H9 (cell line): ENCODE results near the gene AK8. TPM values are rescaled to one million over a fixed set of nuclear protein-coding genes. Genes with fewer than 3 reads are reported as not detected.

Source experiments
- DNase-seq: peaks from one replicate; pipeline ENCODE4 v3.0.0-alpha.2; 2017
- H2AFZ ChIP-seq: one replicate; pipeline ENCODE4 v1.6.1; 2013; ENCODE audit warnings: mild to moderate bottlenecking, low read length, control low read depth, moderate library complexity
- H2AK5ac ChIP-seq: 2 replicates; pipeline ENCODE4 v1.6.1; 2013; ENCODE audit warnings: low read length, control low read depth, mixed read lengths; ENCODE audit not compliant: insufficient read length
- H2BK120ac ChIP-seq: one replicate; pipeline ENCODE4 v1.6.1; 2013; ENCODE audit warnings: low read depth, mild to moderate bottlenecking, low read length, control low read depth, inconsistent platforms; ENCODE audit not compliant: poor library complexity, severe bottlenecking
- H2BK12ac ChIP-seq: 2 replicates; pipeline ENCODE4 v1.6.1; 2013; ENCODE audit warnings: low read length, control low read depth, mixed read lengths, low read depth; ENCODE audit not compliant: insufficient read length
- H2BK15ac ChIP-seq: 2 replicates; pipeline ENCODE4 v1.6.1; 2013; ENCODE audit warnings: low read depth, low read length, control low read depth
- H2BK20ac ChIP-seq: one replicate; pipeline ENCODE4 v1.6.1; 2013; ENCODE audit warnings: low read depth, mild to moderate bottlenecking, low read length, control low read depth, inconsistent platforms; ENCODE audit not compliant: poor library complexity, severe bottlenecking
- H2BK5ac ChIP-seq: 2 replicates; pipeline ENCODE4 v1.6.1; 2013; ENCODE audit warnings: low read length, control low read depth, mixed read lengths; ENCODE audit not compliant: insufficient read length
- H3K14ac ChIP-seq: 2 replicates; pipeline ENCODE4 v1.6.1; 2013; ENCODE audit warnings: low read length, control low read depth; ENCODE audit not compliant: insufficient read depth
- H3K18ac ChIP-seq: 2 replicates; pipeline ENCODE4 v1.6.1; 2013; ENCODE audit warnings: low read depth, mild to moderate bottlenecking, mixed read lengths, low read length, control low read depth; ENCODE audit not compliant: insufficient read length
- H3K23ac ChIP-seq: 2 replicates; pipeline ENCODE4 v1.6.1; 2013; ENCODE audit warnings: low read length, control low read depth, mixed read lengths, low read depth; ENCODE audit not compliant: insufficient read length
- H3K23me2 ChIP-seq: 2 replicates; pipeline ENCODE4 v1.6.1; 2013; ENCODE audit warnings: low read depth, mild to moderate bottlenecking, mixed read lengths, low read length, control low read depth; ENCODE audit not compliant: insufficient read length, poor library complexity, severe bottlenecking
- H3K27ac ChIP-seq: 2 replicates; pipeline ENCODE4 v1.5.1; 2013; ENCODE audit warnings: low read length, control low read depth, mixed read lengths, low read depth; ENCODE audit not compliant: insufficient read length
- H3K27me3 ChIP-seq: 2 replicates; pipeline ENCODE4 v1.6.1; 2013; ENCODE audit warnings: low read length, control low read depth, inconsistent platforms; ENCODE audit not compliant: insufficient read depth
- H3K4ac ChIP-seq: 2 replicates; pipeline ENCODE4 v1.6.1; 2013; ENCODE audit warnings: low read depth, mild to moderate bottlenecking, control low read depth, inconsistent platforms, low read length, moderate library complexity
- H3K4me1 ChIP-seq: 2 replicates; pipeline ENCODE4 v1.6.1; 2013; ENCODE audit warnings: low read length, control low read depth, inconsistent platforms; ENCODE audit not compliant: insufficient read depth
- H3K4me2 ChIP-seq: 2 replicates; pipeline ENCODE4 v1.6.1; 2013; ENCODE audit warnings: low read length, control low read depth, mixed read lengths; ENCODE audit not compliant: insufficient read length, insufficient read depth
- H3K56ac ChIP-seq: 2 replicates; pipeline ENCODE4 v1.6.1; 2013; ENCODE audit warnings: low read depth, mild to moderate bottlenecking, mixed read lengths, low read length, control low read depth; ENCODE audit not compliant: insufficient read length
- H3K79me1 ChIP-seq: 2 replicates; pipeline ENCODE4 v1.6.1; 2013; ENCODE audit warnings: low read depth, mild to moderate bottlenecking, moderate library complexity, low read length, control low read depth, inconsistent platforms; ENCODE audit not compliant: insufficient read depth, poor library complexity, severe bottlenecking
- H3K79me2 ChIP-seq: 2 replicates; pipeline ENCODE4 v1.6.1; 2013; ENCODE audit warnings: low read length, control low read depth, inconsistent platforms; ENCODE audit not compliant: insufficient read depth
- H3K9ac ChIP-seq: 2 replicates; pipeline ENCODE4 v1.6.1; 2013; ENCODE audit warnings: low read length, control low read depth, mixed read lengths; ENCODE audit not compliant: insufficient read length; ENCODE audit errors: extremely low read depth
- H3K9me3 ChIP-seq: one replicate; pipeline ENCODE4 v1.6.1; 2013; ENCODE audit warnings: low read depth, low read length, inconsistent platforms; ENCODE audit not compliant: control insufficient read depth
- H3T11ph ChIP-seq: one replicate; pipeline ENCODE4 v1.6.1; 2013; ENCODE audit warnings: mild to moderate bottlenecking, low read length, control low read depth, inconsistent platforms
- H4K20me1 ChIP-seq: one replicate; pipeline ENCODE4 v1.6.1; 2013; ENCODE audit not compliant: control insufficient read depth, insufficient read length, insufficient read depth
- H4K5ac ChIP-seq: 2 replicates; pipeline ENCODE4 v1.6.1; 2013; ENCODE audit warnings: low read depth, mild to moderate bottlenecking, mixed read lengths, low read length, control low read depth; ENCODE audit not compliant: insufficient read length
- H4K8ac ChIP-seq: replicated peaks from 2 replicates; pipeline ENCODE4 v1.6.1; 2013; ENCODE audit warnings: low read length, control low read depth, mixed read lengths, low read depth; ENCODE audit not compliant: insufficient read length
- H4K91ac ChIP-seq: 2 replicates; pipeline ENCODE4 v1.6.1; 2013; ENCODE audit warnings: low read depth, mild to moderate bottlenecking, moderate library complexity, mixed read lengths, low read length, control low read depth; ENCODE audit not compliant: insufficient read length
- H3K27ac Mint-ChIP-seq, 3 experiments: 2 replicates in 2 of 3; 3 replicates in 1 of 3; pipeline ENCODE4 v1.8.0; 2020 to 2021; ENCODE audit warnings: mixed read lengths in 3 of 3, mild to moderate bottlenecking in 1 of 3, moderate library complexity in 1 of 3
- H3K27me3 Mint-ChIP-seq: 2 replicates; pipeline ENCODE4 v1.8.0; 2021; ENCODE audit warnings: low read depth, mild to moderate bottlenecking, moderate library complexity, mixed read lengths
- H3K36me3 Mint-ChIP-seq, 3 experiments: 2 replicates in 2 of 3; 3 replicates in 1 of 3; pipeline ENCODE4 v1.8.0; 2020 to 2021; ENCODE audit warnings: low read depth in 3 of 3, mixed read lengths in 3 of 3; ENCODE audit not compliant: insufficient read depth in 1 of 3
- H3K4me1 Mint-ChIP-seq, 2 experiments: 2 replicates each; pipeline ENCODE4 v1.8.0; 2020; ENCODE audit warnings: mixed read lengths in 2 of 2
- H3K4me3 Mint-ChIP-seq, 2 experiments: 2 replicates in 1 of 2; 3 replicates in 1 of 2; pipeline ENCODE4 v1.8.0; 2020 to 2021; ENCODE audit warnings: mild to moderate bottlenecking in 2 of 2, mixed read lengths in 2 of 2, moderate library complexity in 1 of 2
- H3K9me3 Mint-ChIP-seq, 2 experiments: 2 replicates in 1 of 2; 3 replicates in 1 of 2; pipeline ENCODE4 v1.8.0; 2020; ENCODE audit warnings: mild to moderate bottlenecking in 2 of 2, mixed read lengths in 2 of 2, moderate library complexity in 1 of 2
- WGBS: extraction: QIAGEN DNeasy Blood & Tissue Kit; methylation state at CpG from one replicate; pipeline ENCODE4 v1.1.7; 2013; ENCODE audit warnings: missing lambda C conversion rate, low lambda C conversion rate, mixed read lengths; ENCODE audit not compliant: insufficient read length; ENCODE audit errors: extremely low coverage; 5-methylcytosine and 5-hydroxymethylcytosine counted together
- total RNA-seq: library from RNA; stranded (reverse); gene quantifications from 2 replicates; pipeline ENCODE4 v1.2.1, GENCODE V29; 2021
- TF ChIP-seq, protein P1 (sequence below): fragments of 200-600 bp; sonication (generic); conservative IDR thresholded peaks from 3 replicates; pipeline ENCODE4 v1.8.0; 2021; ENCODE audit warnings: antibody characterized with exemption, mild to moderate bottlenecking

The AK8 gene
- total RNA-seq, 1 experiment from 2014 or later: 0.44 TPM

DNA sequence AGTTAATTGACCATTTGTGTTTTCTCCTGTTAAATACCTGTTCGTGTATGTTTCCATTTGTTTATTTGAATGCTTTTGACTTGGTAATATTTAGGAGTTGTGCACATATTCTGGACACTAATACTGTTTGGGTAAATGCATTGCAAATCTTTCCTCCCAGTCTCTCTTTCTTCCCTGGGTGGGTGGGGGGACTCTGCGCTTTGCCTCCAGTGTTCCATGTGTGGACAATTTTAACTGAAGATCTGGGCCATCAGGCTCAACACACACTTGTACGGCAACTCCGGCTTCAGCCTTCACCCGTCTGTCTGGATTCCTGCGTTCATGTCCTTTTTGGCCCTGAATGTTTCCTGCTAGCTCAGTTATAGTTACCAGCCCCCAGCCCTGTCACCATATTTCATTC is 167.8 kb downstream of the AK8 start:
- H4K91ac ChIP-seq: no peak overlapping the region
- H3K79me2 ChIP-seq: no peaks in the 10 kb centered on the region
- H3K18ac ChIP-seq: no peak overlapping the region
- H2AFZ ChIP-seq: no peak overlapping the region
- Mint-ChIP-seq H3K4me3 (no peak overlapping the region), H3K9me3 (peaks cover 0 to 2% of the 10 kb centered on the region in 2 experiments; a peak in 1 of 5 replicates), H3K36me3 (no peaks in the 10 kb centered on the region), H3K27ac (no peak overlapping the region), H3K27me3 (peaks cover 12% of the 10 kb centered on the region), H3K4me1 (no peaks in the 10 kb centered on the region)
- no peak overlapping the region for H3K4me2 ChIP-seq
- no peak overlapping the region for H3K9ac ChIP-seq
- H3K23ac ChIP-seq: no peak overlapping the region
- no peak overlapping the region for H2BK12ac ChIP-seq
- no peak overlapping the region for H3K4ac ChIP-seq
- H3K9me3 ChIP-seq: no peaks in the 10 kb centered on the region
- no peak overlapping the region for H3K27ac ChIP-seq
- WGBS: no CpG with 5 or more reads among the region's 6 CpGs
- TF ChIP-seq, protein P1, sequence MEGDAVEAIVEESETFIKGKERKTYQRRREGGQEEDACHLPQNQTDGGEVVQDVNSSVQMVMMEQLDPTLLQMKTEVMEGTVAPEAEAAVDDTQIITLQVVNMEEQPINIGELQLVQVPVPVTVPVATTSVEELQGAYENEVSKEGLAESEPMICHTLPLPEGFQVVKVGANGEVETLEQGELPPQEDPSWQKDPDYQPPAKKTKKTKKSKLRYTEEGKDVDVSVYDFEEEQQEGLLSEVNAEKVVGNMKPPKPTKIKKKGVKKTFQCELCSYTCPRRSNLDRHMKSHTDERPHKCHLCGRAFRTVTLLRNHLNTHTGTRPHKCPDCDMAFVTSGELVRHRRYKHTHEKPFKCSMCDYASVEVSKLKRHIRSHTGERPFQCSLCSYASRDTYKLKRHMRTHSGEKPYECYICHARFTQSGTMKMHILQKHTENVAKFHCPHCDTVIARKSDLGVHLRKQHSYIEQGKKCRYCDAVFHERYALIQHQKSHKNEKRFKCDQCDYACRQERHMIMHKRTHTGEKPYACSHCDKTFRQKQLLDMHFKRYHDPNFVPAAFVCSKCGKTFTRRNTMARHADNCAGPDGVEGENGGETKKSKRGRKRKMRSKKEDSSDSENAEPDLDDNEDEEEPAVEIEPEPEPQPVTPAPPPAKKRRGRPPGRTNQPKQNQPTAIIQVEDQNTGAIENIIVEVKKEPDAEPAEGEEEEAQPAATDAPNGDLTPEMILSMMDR: no peak
- no peaks in the 10 kb centered on the region for H3K27me3 ChIP-seq
- H3K56ac ChIP-seq: no peak overlapping the region
- H2BK120ac ChIP-seq: no peak overlapping the region
- H3K79me1 ChIP-seq: no peaks in the 10 kb centered on the region
- H3T11ph ChIP-seq: no peak overlapping the region
- H2BK5ac ChIP-seq: no peak overlapping the region
- H3K14ac ChIP-seq: no peak overlapping the region
- no peaks in the 10 kb centered on the region for H4K20me1 ChIP-seq
- no peaks in the 10 kb centered on the region for H3K23me2 ChIP-seq
- H2AK5ac ChIP-seq: no peak overlapping the region
- H4K5ac ChIP-seq: no peak overlapping the region
- no peak overlapping the region for H4K8ac ChIP-seq
- H3K4me1 ChIP-seq: no peaks in the 10 kb centered on the region
- H2BK20ac ChIP-seq: no peak overlapping the region
- H2BK15ac ChIP-seq: no peak overlapping the region
- no peak for DNase-seq
